Central memory CD8-positive, alpha-beta T cell (primary cell): ENCODE measurements around the gene GSTA4.
"Not testable (repeated sequence)": the region's sequence is repeated elsewhere in the genome, so short reads cannot be mapped to it uniquely, and the experiment has no call there.

Experiments used
- ATAC-seq: fragments of 150-1000 bp; cut with Tn5 transposase; replicated peaks from 2 replicates; pipeline ENCODE4 v1.10.0; 2022; ENCODE audit warnings: mild to moderate bottlenecking, moderate FRiP score, moderate number of reproducible peaks; ENCODE audit not compliant: poor library complexity, severe bottlenecking; ENCODE audit errors: extremely low read depth
- DNase-seq, 2 donors: peaks; one replicate each; pipeline ENCODE4 v3.0.0; 2021; ENCODE audit warnings: low spot score in 2 of 2
- H3K27ac Mint-ChIP-seq: one replicate; pipeline ENCODE4 v1.8.0; 2022; ENCODE audit warnings: low read depth, mild to moderate bottlenecking, moderate library complexity, mixed read lengths
- H3K27me3 Mint-ChIP-seq: one replicate; pipeline ENCODE4 v1.8.0; 2022; ENCODE audit warnings: mixed read lengths
- H3K36me3 Mint-ChIP-seq: one replicate; pipeline ENCODE4 v1.8.0; 2022; ENCODE audit warnings: mild to moderate bottlenecking, moderate library complexity, mixed read lengths; ENCODE audit not compliant: insufficient read depth
- H3K4me1 Mint-ChIP-seq: one replicate; pipeline ENCODE4 v1.8.0; 2022; ENCODE audit warnings: mixed read lengths
- H3K4me3 Mint-ChIP-seq: one replicate; pipeline ENCODE4 v1.8.0; 2022; ENCODE audit warnings: mild to moderate bottlenecking, moderate library complexity, mixed read lengths
- H3K9me3 Mint-ChIP-seq: one replicate; pipeline ENCODE4 v1.8.0; 2022; ENCODE audit warnings: mixed read lengths

Gene GSTA4

GRCh38 chr6:52995089-52995912 is at the start of gene GSTA4:
TSS of gene GSTA4 (minus strand) at chr6:52995284. CDS start at chr6:52994243, 1,041 bp downstream.
- H3K27ac Mint-ChIP-seq = peak within 1 kb of the TSS; percentile 100
- not testable (repeated sequence) for H3K27me3 Mint-ChIP-seq, H3K9me3 Mint-ChIP-seq
- H3K4me1 Mint-ChIP-seq = peaks cover 26% of the 10 kb centered on the region
- peak; percentile 81 to 83 for DNase-seq
- H3K4me3 Mint-ChIP-seq = peak within 1 kb of the TSS; percentile 86
- H3K36me3 Mint-ChIP-seq = peaks cover 23% of the 10 kb centered on the region
- peak; percentile 91 for ATAC-seq

DNA sequence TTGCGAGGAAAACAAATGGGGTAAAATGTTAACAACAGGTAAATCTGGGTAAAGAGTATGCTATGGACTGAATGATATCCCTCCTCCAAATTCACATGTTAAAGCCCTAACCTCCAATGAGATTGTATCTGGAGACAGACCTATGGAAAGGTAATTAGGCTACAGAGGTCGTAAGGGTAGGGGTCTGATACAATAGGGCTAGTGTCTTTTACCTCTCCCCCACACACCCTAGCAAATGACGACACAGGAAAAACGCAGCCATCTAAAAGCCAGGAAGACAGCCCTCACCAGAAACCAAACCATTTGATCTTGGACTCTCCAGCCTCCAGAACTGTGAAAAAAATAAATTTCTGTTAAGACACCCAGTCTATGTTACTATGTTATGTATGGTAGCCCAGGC is 49.5 kb upstream of the GSTA4 start:
- Mint-ChIP-seq H3K4me3 (no peak overlapping the region), H3K27ac (no peak overlapping the region), H3K36me3 (peaks cover 7% of the 10 kb centered on the region), H3K27me3 (no peaks in the 10 kb centered on the region), H3K4me1 (peaks cover 27% of the 10 kb centered on the region), H3K9me3 (no peaks in the 10 kb centered on the region)
- DNase-seq = no peak
- no peak for ATAC-seq

DNA sequence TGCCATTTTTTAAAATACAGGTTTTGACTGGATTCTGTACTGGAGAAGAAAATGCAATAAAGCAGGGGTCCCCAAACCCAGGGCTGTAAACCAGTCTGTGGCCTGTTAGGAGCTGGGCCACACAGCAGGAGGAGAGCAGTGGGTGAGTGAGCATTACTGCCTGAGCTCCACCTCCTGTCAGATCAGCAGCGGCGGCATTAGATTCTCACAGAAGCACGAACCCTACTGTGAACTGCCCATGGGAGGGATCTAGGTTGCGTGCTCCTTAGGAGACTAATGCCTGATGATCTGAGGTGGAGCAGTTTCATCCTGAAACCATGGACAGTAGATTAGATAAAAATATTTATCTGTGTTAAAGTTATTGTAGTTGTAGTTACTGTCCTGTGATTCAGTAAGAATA is 49.0 kb upstream of the GSTA4 start:
- Mint-ChIP-seq H3K27ac (no peak overlapping the region), H3K27me3 (no peaks in the 10 kb centered on the region), H3K4me3 (no peak overlapping the region), H3K9me3 (no peaks in the 10 kb centered on the region), H3K4me1 (peaks cover 22% of the 10 kb centered on the region), H3K36me3 (peaks cover 10% of the 10 kb centered on the region)
- no peak for ATAC-seq
- DNase-seq = no peak

DNA sequence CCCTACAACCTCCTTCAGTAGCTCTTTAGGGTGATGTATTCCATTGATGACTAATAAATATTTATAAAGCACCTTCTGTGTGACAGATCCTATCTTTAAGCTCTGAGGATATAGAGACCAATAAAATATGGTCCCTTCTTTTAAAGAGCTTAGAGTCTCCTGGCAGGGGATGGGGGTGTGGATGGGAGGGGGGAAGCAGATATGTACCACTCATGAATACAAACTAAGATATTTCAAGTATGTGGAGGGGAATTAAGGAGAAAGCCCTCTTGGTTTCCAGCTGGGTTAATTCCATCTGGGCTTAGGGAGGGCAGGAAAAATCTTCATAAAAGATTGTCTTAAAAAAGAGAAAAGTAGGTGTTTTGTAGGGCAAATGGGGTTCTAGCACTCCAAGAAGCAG is 48.5 kb upstream of the GSTA4 start:
- H3K9me3 Mint-ChIP-seq = no peaks in the 10 kb centered on the region
- peaks cover 17% of the 10 kb centered on the region for H3K4me1 Mint-ChIP-seq
- ATAC-seq (no peak), DNase-seq (no peak)
- H3K36me3 Mint-ChIP-seq = peaks cover 12% of the 10 kb centered on the region
- H3K27me3 Mint-ChIP-seq = no peaks in the 10 kb centered on the region
- H3K4me3 Mint-ChIP-seq = no peak overlapping the region
- no peak overlapping the region for H3K27ac Mint-ChIP-seq

- Mint-ChIP-seq H3K27me3 (no peaks in the 10 kb centered on the region), H3K27ac (no peak overlapping the region), H3K4me1 (peaks cover 6% of the 10 kb centered on the region), H3K36me3 (peaks cover 15% of the 10 kb centered on the region), H3K9me3 (no peaks in the 10 kb centered on the region), H3K4me3 (no peak overlapping the region)
- ATAC-seq (no peak), DNase-seq (no peak)
These were observed 47.0 kb upstream of the GSTA4 start for GRCh38 chr6:53042112-53042511.

- no peaks in the 10 kb centered on the region for H3K27me3 Mint-ChIP-seq
- no peaks in the 10 kb centered on the region for H3K9me3 Mint-ChIP-seq
- DNase-seq = no peak
- H3K4me3 Mint-ChIP-seq = no peak overlapping the region
- H3K36me3 Mint-ChIP-seq = peaks cover 17% of the 10 kb centered on the region
- no peak overlapping the region for H3K27ac Mint-ChIP-seq
- H3K4me1 Mint-ChIP-seq = no peaks in the 10 kb centered on the region
- ATAC-seq = no peak
These were observed 46.3 kb upstream of the GSTA4 start for GRCh38 chr6:53041356-53041755.

DNA sequence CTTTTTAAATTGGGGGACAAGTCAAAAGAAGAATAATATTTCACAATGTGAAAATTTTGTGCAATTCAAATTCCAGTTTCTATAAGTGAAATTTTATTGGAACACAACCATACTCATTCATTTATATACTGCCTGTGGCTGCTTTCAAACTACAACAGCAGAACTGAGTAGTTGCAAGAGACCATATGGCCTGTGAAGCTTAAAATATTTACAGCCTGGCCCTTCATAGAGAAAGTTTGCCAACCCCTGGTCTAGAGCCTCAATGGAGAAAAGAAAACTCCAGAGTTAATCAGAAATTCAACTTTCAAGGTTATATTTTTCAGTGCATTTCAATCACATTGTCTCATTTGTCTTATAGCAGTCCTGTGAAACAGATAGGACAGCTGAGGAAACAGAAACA is 43.5 kb upstream of the GSTA4 start:
- H3K27ac Mint-ChIP-seq = no peak overlapping the region
- H3K36me3 Mint-ChIP-seq = peaks cover 22% of the 10 kb centered on the region
- no peaks in the 10 kb centered on the region for H3K9me3 Mint-ChIP-seq
- H3K4me1 Mint-ChIP-seq = no peaks in the 10 kb centered on the region
- H3K27me3 Mint-ChIP-seq = no peaks in the 10 kb centered on the region
- no peak for ATAC-seq
- no peak overlapping the region for H3K4me3 Mint-ChIP-seq
- DNase-seq = no peak

DNA sequence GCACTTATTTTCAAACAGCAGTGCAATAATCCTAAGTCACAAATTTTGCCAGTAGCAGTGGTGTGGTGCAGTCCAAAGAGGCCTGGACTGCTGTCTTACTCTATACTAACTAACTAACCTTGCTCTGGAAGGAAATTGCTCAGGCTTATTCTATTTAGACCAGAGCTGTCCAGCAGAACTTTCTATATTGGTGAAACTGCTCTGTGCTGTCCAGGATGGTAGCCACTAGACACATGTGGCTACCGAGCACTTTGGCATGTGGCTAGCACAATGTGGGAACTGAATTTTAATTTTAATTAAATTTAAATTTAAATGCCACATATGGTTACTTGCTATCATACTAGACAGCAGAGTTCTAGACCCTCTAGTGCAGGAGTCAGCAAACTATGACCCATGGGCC is 43.1 kb upstream of the GSTA4 start:
- H3K4me3 Mint-ChIP-seq = no peak overlapping the region
- no peak for DNase-seq
- no peaks in the 10 kb centered on the region for H3K27me3 Mint-ChIP-seq
- no peaks in the 10 kb centered on the region for H3K4me1 Mint-ChIP-seq
- no peak overlapping the region for H3K27ac Mint-ChIP-seq
- ATAC-seq = no peak
- H3K36me3 Mint-ChIP-seq = peaks cover 25% of the 10 kb centered on the region
- no peaks in the 10 kb centered on the region for H3K9me3 Mint-ChIP-seq

DNA sequence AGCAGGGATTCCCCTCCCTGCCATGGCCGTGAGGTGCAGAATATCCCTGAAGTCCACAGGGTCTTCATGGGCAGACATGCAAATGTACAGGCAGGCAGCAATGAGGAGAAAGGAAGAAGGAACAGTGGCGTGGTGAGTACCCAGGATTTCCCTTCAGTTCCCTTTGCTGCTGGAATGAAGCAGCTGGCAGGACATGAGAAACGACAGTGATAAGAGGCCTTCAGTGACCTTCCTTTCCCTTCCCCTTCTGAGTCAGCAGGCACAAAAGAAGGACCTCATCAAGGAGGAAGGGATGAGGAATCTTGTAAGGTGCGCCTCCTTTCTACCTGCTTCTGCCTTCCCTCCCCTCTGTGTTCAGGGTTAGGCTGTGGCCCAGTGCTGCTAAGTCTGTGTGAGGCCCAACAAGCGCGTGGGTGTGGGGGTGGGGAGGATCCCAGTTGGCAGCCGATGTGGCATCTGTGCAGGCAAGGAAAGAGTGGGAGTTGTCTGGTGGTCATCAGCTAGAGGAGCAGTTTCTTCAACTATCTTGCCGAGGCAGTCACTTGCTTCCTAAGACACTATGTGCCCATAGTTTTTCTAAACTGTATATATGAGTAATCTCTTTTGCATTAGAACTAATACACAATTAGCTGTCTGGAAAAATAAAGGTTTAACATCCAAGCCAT is 40.6 kb upstream of the GSTA4 start:
- H3K4me3 Mint-ChIP-seq = no peak overlapping the region
- ATAC-seq = no peak
- H3K36me3 Mint-ChIP-seq = peaks cover 31% of the 10 kb centered on the region

DNA sequence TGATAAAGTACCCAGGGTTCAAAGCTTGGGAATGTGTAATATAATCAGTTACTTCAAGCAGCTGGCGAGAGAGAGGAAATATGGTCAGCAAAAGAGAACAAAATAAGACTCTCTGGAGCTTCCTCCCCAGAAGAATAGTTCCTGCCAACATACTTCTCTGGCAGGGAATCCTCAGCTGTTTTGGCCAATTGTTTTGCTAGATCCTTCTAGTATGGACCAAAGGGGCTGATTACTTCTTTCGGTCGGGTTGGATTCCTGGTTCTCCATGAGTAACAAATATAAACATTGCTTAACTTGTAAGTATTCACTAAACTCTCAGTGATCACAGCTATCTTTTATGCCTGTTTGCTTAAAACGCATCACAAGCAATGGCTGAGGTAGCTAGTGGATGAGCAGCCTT is 38.7 kb upstream of the GSTA4 start:
- Mint-ChIP-seq H3K4me3 (no peak overlapping the region), H3K9me3 (no peaks in the 10 kb centered on the region), H3K4me1 (no peaks in the 10 kb centered on the region), H3K36me3 (peaks cover 29% of the 10 kb centered on the region), H3K27ac (no peak overlapping the region), H3K27me3 (no peaks in the 10 kb centered on the region)
- no peak for DNase-seq
- no peak for ATAC-seq

More for the DNA sequence above, 40.6 kb upstream of the GSTA4 start:
- no peak for DNase-seq
- H3K4me1 Mint-ChIP-seq = no peaks in the 10 kb centered on the region
- no peaks in the 10 kb centered on the region for H3K9me3 Mint-ChIP-seq
- no peak overlapping the region for H3K27ac Mint-ChIP-seq
- no peaks in the 10 kb centered on the region for H3K27me3 Mint-ChIP-seq

GRCh38 chr6:53032849-53033248 is 37.8 kb upstream of the GSTA4 start:
- Mint-ChIP-seq H3K9me3 (no peaks in the 10 kb centered on the region), H3K4me1 (no peaks in the 10 kb centered on the region), H3K27ac (no peak overlapping the region), H3K4me3 (no peak overlapping the region), H3K36me3 (peaks cover 30% of the 10 kb centered on the region), H3K27me3 (no peaks in the 10 kb centered on the region)
- ATAC-seq (no peak), DNase-seq (no peak)

- Mint-ChIP-seq H3K36me3 (peaks cover 29% of the 10 kb centered on the region), H3K4me3 (no peak overlapping the region), H3K4me1 (no peaks in the 10 kb centered on the region), H3K9me3 (no peaks in the 10 kb centered on the region), H3K27ac (no peak overlapping the region), H3K27me3 (no peaks in the 10 kb centered on the region)
- DNase-seq (no peak), ATAC-seq (no peak)
These were observed 36.2 kb upstream of the GSTA4 start for GRCh38 chr6:53031281-53031680.

DNA sequence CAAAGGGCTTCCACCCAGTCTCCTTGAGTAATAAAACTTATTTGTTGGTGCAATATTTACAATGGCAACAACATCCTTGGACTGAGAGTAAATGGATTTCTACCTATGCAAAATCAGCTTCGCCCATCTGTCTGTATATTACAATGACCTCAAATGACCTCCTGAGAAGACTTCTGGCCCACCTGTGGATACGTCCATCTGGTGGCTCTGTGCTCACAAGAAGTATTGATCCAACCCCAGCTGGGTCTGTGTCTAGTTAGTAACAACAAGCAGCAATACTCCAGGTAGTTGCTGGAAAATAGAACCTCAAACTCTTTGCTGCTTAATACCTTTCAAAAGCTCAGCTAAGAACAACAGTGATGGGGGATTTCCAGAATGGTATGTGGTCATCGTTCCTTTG is 34.7 kb upstream of the GSTA4 start:
- Mint-ChIP-seq H3K9me3 (no peaks in the 10 kb centered on the region), H3K27me3 (no peaks in the 10 kb centered on the region), H3K36me3 (peaks cover 27% of the 10 kb centered on the region), H3K27ac (no peak overlapping the region), H3K4me3 (no peak overlapping the region), H3K4me1 (no peaks in the 10 kb centered on the region)
- ATAC-seq = no peak
- DNase-seq = no peak
